OCI-LY7 (cell line): ENCODE measurements around the gene SMIM26. TPM values are rescaled to one million over a fixed set of nuclear protein-coding genes. Genes with fewer than 3 reads are reported as not detected.
A peak's percentile ranks its signal among the peaks of the same experiment; 100 is the strongest.
"Not testable (repeated sequence)": the region's sequence is repeated elsewhere in the genome, so short reads cannot be mapped to it uniquely, and the experiment has no call there.

Experiments
- Bru-seq: library from RNA; stranded (reverse); fragments of 400-500 nt; gene quantifications from one replicate; lab custom pipeline; 2021; lab: Mats Ljungman, UMichigan
- BruChase-seq, 2 experiments: library from RNA; stranded (reverse); fragments of 400-500 nt; gene quantifications; one replicate each; lab custom pipeline; 2021; lab: Mats Ljungman, UMichigan
- BruUV-seq: library from RNA; stranded (reverse); fragments of 400-500 nt; replicated peaks from 2 replicates; lab custom pipeline; 2021; lab: Mats Ljungman, UMichigan
- CTCF ChIA-PET: fragments of 300-600 bp; sonication (Branson Sonifier 250); formaldehyde crosslinking; loops from one replicate; lab custom pipeline; 2022; ENCODE audit warnings: antibody characterized with exemption; ENCODE audit not compliant: unreplicated experiment; lab: Charles Lee
- POLR2A ChIA-PET: fragments of 300-600 bp; sonication (Branson Sonifier 250); formaldehyde crosslinking; loops from one replicate; lab custom pipeline; 2022; ENCODE audit warnings: antibody characterized with exemption; lab: Charles Lee
- DNase-seq: peaks from one replicate; pipeline ENCODE4 v3.0.0-alpha.2; 2015; ENCODE audit warnings: low spot score
- H2AFZ ChIP-seq: fragments of 200-600 bp; sonication (generic), shearing (Covaris generic); 2 replicates; pipeline ENCODE4 v1.6.1; 2014; ENCODE audit warnings: mild to moderate bottlenecking, antibody characterized with exemption, low read length, moderate library complexity
- H3K27ac ChIP-seq: fragments of 200-600 bp; sonication (generic); 2 replicates; pipeline ENCODE4 v1.5.1; 2014; ENCODE audit warnings: mixed run types, low read depth, mild to moderate bottlenecking, moderate library complexity, low read length, inconsistent platforms; ENCODE audit not compliant: poor library complexity, severe bottlenecking
- H3K36me3 ChIP-seq: fragments of 200-600 bp; sonication (generic); 2 replicates; pipeline ENCODE4 v1.6.1; 2014; ENCODE audit warnings: mild to moderate bottlenecking, antibody characterized with exemption, low read length, moderate library complexity, mixed read lengths; ENCODE audit not compliant: insufficient read depth
- H3K4me1 ChIP-seq: fragments of 200-600 bp; sonication (generic); 2 replicates; pipeline ENCODE4 v1.5.1; 2014; ENCODE audit warnings: mild to moderate bottlenecking, low read length; ENCODE audit not compliant: insufficient read depth, poor library complexity, severe bottlenecking
- H3K4me2 ChIP-seq: fragments of 200-600 bp; sonication (generic); 2 replicates; pipeline ENCODE4 v1.6.1; 2014; ENCODE audit warnings: mild to moderate bottlenecking, low read length
- H3K4me3 ChIP-seq: fragments of 200-600 bp; sonication (generic); 2 replicates; pipeline ENCODE4 v1.5.1; 2014; ENCODE audit warnings: mild to moderate bottlenecking, low read depth, low read length; ENCODE audit not compliant: poor library complexity, severe bottlenecking
- H3K79me2 ChIP-seq: fragments of 200-600 bp; sonication (generic); 2 replicates; pipeline ENCODE4 v1.6.1; 2016; ENCODE audit warnings: low read depth, mild to moderate bottlenecking, low read length, moderate library complexity, mixed read lengths; ENCODE audit not compliant: insufficient read depth
- H3K9me2 ChIP-seq: fragments of 200-600 bp; sonication (generic); 2 replicates; pipeline ENCODE4 v1.6.1; 2016; ENCODE audit warnings: mild to moderate bottlenecking, low read length, mixed read lengths; ENCODE audit not compliant: insufficient read depth
- H3K9me3 ChIP-seq: fragments of 200-600 bp; sonication (generic); 2 replicates; pipeline ENCODE4 v1.6.1; 2014; ENCODE audit warnings: mild to moderate bottlenecking, mixed run types, low read length, mixed read lengths
- H4K20me1 ChIP-seq: fragments of 200-600 bp; sonication (generic); 2 replicates; pipeline ENCODE4 v1.6.1; 2014; ENCODE audit warnings: mild to moderate bottlenecking, antibody characterized with exemption, low read length, moderate library complexity, mixed read lengths; ENCODE audit not compliant: insufficient read depth
- CTCF ChIP-seq: fragments of 200-600 bp; sonication (generic); conservative IDR thresholded peaks from 2 replicates; pipeline ENCODE4 v1.5.1; 2014; ENCODE audit warnings: mild to moderate bottlenecking, antibody characterized with exemption, low read length, moderate library complexity, mixed read lengths
- EZH2phosphoT487 ChIP-seq: fragments of 200-600 bp; sonication (generic); IDR thresholded peaks from 2 replicates; pipeline ENCODE4 v1.6.1; 2018; ENCODE audit warnings: low read depth, borderline replicate concordance, mild to moderate bottlenecking, mixed run types, antibody characterized with exemption, low read length, moderate library complexity, mixed read lengths
- intact Hi-C: fragments of 100-400 bp; cut with micrococcal nuclease; formaldehyde crosslinking; loops from one replicate; pipeline ENCODE4 v1.10.0; 2022; ENCODE audit not compliant: unreplicated experiment
- long read RNA-seq: library from polyadenylated mRNA; stranded (forward); transcript quantifications from one replicate; pipeline ENCODE4 v2.0.0, GENCODE V29; 2022
- total RNA-seq, 2 experiments: library from RNA; depleted of rRNA in 1 of 2; stranded (reverse); fragments of >200 nt in 1 of 2; shearing (Covaris generic) in 1 of 2; gene quantifications; 2 replicates each; pipeline ENCODE4 v1.2.3, GENCODE V29; 2014 to 2022

The SMIM26 gene, protein sequence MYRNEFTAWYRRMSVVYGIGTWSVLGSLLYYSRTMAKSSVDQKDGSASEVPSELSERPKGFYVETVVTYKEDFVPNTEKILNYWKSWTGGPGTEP
- 124 and 161 TPM in 2 replicates for total RNA-seq (2014; rRNA removed; shearing (Covaris generic))
- total RNA-seq (2022), result 71.2 and 91.0 TPM in 2 replicates
- Bru-seq, nascent RNA, result percentile 91 among the genes with signal in this experiment
- percentile 95 among the genes with signal in this experiment for BruChase-seq, experiment 1, labeled RNA remaining after a 6-hour chase
- percentile 91 among the genes with signal in this experiment for BruChase-seq, experiment 2, labeled RNA remaining after a 2-hour chase
- long read RNA-seq, transcript SMIM26-202 (2 exons, 575 nt), result major isoform, 66 of 87 reads
- long read RNA-seq, transcript SMIM26-201 (2 exons, 505 nt), result minor isoform, 21 of 87 reads
- long read RNA-seq, partial matches to known transcripts, result 0 of 87 reads
- long read RNA-seq, other reads (novel, unspliced or antisense), result 0 of 87 reads

- Histone ChIP-seq H3K79me2 (peaks cover 21% of the 10 kb centered on the region), H3K4me2 (peak within 1 kb of the TSS; percentile 94), H3K9me2 (no peaks in the 10 kb centered on the region), H3K27ac (peak within 1 kb of the TSS; percentile 51), H3K9me3 (no peaks in the 10 kb centered on the region), H3K4me1 (peaks cover 16% of the 10 kb centered on the region), H2AFZ (peak within 1 kb of the TSS; percentile 92), H3K4me3 (peak within 1 kb of the TSS; percentile 83), H4K20me1 (no peaks in the 10 kb centered on the region), H3K36me3 (peaks cover 37% of the 10 kb centered on the region)
- POLR2A ChIA-PET, result interaction anchor here (0.8 to 3.1 kb wide), 5 partner anchors 19 to 218 kb away, joined by 3 to 18 read pairs (median 3); partner anchors contain the start of gene SEC23B
- TSS peak; percentile 98 for BruUV-seq
- CTCF ChIA-PET, result no interaction called here
- TF ChIP-seq EZH2phosphoT487, result no peak
- TF ChIP-seq CTCF, result no peak
- intact Hi-C loops, result loop anchor here (1.0 to 5.0 kb wide), 3 partner anchors 16 to 100 kb away; partner anchors contain the start of genes DZANK1, POLR3F and SEC23B
- peak; percentile 97 for DNase-seq
Observed at GRCh38 chr20:18566892-18567738, at the start of gene SMIM26. SMIM26 (plus strand) TSS chr20:18567432; CDS start chr20:18567479, 47 bp downstream.

GRCh38 chr20:18522066-18522465, 45.2 kb upstream of the SMIM26 start:
- BruUV-seq, H2AFZ ChIP-seq, intact Hi-C loops, CTCF ChIA-PET, H3K4me1 ChIP-seq, H4K20me1 ChIP-seq, H3K9me2 ChIP-seq, H3K9me3 ChIP-seq, H3K27ac ChIP-seq, POLR2A ChIA-PET, H3K4me3 ChIP-seq, DNase-seq, H3K4me2 ChIP-seq, H3K79me2 ChIP-seq: not testable (repeated sequence)
- peaks cover 36% of the 10 kb centered on the region for H3K36me3 ChIP-seq

DNA sequence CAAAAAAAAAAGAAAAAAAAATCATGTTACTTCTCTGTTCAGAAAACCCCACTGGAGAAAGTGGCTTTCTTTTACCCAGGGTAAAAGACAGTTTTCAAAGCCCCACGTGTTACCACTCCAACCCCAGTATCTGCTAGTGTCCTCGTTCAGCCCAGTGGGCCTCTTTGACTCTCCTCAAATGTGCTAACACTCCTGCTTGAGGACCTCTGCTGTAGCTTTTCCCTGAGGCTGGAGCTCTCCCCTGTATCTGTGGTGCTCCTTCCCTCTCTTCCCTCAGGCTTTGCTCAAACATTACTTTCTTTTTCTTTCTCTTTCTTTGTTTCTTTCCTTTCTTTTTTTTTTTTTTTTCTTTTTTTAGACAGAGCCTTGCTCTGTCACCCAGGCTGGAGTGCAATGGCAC, 44.2 kb upstream of the SMIM26 start:
- no peaks in the 10 kb centered on the region for H3K9me2 ChIP-seq
- H3K4me1 ChIP-seq, result no peaks in the 10 kb centered on the region
- H3K36me3 ChIP-seq, result peaks cover 40% of the 10 kb centered on the region
- H4K20me1 ChIP-seq, result no peaks in the 10 kb centered on the region
- H3K4me2 ChIP-seq, result no peak overlapping the region
- no peak overlapping the region for H3K4me3 ChIP-seq
- H3K79me2 ChIP-seq, result no peaks in the 10 kb centered on the region
- intact Hi-C loops, result no loop called here
- DNase-seq, result no peak
- no peaks in the 10 kb centered on the region for H3K9me3 ChIP-seq
- no TSS peak for BruUV-seq
- CTCF ChIA-PET, result no interaction called here
- no peak overlapping the region for H2AFZ ChIP-seq
- no peak for TF ChIP-seq CTCF
- TF ChIP-seq EZH2phosphoT487, result no peak
- POLR2A ChIA-PET, result interaction anchor here (0.6 kb wide), 1 partner anchor 56 kb away, joined by 7 read pairs; no protein-coding TSS in a partner anchor
- H3K27ac ChIP-seq, result no peak overlapping the region
